ENCODE results near the gene USP49. TPM values are rescaled to one million over a fixed set of nuclear protein-coding genes. Genes with fewer than 3 reads are reported as not detected.

USP49 gene
- total RNA-seq, 1 donor from 2014 or later: 2.4 TPM

DNA sequence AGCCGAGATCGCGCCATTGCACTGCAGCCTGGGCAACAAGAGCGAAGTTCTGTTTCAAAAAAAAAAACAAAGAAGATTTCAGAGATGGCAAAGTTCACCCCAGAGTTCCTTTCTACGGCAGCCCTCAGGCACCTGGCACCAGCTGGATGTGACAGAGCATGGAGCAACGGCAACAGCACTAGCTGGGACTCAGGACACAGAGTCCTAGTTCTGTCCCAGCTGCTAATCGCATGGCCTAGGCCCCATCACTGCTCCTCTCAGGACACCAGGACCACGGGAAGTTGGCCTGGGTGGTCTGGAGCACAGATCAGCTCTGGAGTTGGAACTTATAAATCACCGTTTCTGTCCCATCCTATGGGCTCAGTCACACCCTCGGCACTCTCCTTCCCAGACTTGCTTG lies 149.1 kb downstream of the USP49 start:
- Histone ChIP-seq H3K36me3 (ENCODE audit: control insufficient read depth, insufficient read depth, low read length) (no peaks in the 10 kb centered on the region), H3K4me3 (ENCODE audit: low read depth, low read length) (no peak overlapping the region), H3K27me3 (ENCODE audit: control insufficient read depth, insufficient read depth, low read length) (peaks cover 2% of the 10 kb centered on the region)
- TF ChIP-seq, protein P1, sequence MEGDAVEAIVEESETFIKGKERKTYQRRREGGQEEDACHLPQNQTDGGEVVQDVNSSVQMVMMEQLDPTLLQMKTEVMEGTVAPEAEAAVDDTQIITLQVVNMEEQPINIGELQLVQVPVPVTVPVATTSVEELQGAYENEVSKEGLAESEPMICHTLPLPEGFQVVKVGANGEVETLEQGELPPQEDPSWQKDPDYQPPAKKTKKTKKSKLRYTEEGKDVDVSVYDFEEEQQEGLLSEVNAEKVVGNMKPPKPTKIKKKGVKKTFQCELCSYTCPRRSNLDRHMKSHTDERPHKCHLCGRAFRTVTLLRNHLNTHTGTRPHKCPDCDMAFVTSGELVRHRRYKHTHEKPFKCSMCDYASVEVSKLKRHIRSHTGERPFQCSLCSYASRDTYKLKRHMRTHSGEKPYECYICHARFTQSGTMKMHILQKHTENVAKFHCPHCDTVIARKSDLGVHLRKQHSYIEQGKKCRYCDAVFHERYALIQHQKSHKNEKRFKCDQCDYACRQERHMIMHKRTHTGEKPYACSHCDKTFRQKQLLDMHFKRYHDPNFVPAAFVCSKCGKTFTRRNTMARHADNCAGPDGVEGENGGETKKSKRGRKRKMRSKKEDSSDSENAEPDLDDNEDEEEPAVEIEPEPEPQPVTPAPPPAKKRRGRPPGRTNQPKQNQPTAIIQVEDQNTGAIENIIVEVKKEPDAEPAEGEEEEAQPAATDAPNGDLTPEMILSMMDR (IDR thresholded peaks at IDR 0.05; ENCODE audit: insufficient read depth, low read length, poor library complexity, severe bottlenecking): no peak
- DNase-seq (ENCODE audit: low read depth): no peak

DNA sequence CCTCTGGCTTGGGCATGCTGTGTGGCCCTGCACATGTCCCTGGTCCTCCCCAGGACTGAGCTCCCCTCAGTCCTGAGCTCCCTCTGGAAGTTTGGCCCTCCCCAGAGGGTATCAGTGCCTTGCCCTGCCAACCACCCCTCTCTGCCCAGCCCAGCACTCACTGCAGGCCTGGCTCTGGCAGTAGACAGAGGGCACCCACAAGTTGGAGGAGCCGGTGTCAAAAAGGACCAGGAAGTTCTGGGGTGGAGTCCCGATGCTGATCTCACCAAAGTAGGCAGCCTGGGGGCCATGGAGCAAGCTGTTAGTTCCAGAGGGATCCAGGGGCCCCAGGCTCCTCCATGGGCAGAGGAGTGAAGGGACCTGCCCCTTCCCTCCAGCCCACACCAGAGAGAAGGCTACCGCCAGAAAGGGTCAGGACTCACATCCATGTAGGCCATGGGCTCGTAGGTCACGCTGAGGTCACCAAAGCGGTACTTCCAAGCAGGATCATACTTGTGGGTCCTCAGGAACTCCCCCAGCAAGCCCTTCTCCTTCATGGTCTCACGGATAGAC lies 150.9 kb downstream of the USP49 start:
- no peak overlapping the region for H3K4me3 ChIP-seq (ENCODE audit: low read depth, low read length)
- H3K36me3 ChIP-seq (ENCODE audit: control insufficient read depth, insufficient read depth, low read length): no peaks in the 10 kb centered on the region
- DNase-seq (ENCODE audit: low read depth): no peak
- TF ChIP-seq, protein P1 (IDR thresholded peaks at IDR 0.05; ENCODE audit: insufficient read depth, low read length, poor library complexity, severe bottlenecking): no peak
- peaks cover under 1% of the 10 kb centered on the region for H3K27me3 ChIP-seq (ENCODE audit: control insufficient read depth, insufficient read depth, low read length)

DNA sequence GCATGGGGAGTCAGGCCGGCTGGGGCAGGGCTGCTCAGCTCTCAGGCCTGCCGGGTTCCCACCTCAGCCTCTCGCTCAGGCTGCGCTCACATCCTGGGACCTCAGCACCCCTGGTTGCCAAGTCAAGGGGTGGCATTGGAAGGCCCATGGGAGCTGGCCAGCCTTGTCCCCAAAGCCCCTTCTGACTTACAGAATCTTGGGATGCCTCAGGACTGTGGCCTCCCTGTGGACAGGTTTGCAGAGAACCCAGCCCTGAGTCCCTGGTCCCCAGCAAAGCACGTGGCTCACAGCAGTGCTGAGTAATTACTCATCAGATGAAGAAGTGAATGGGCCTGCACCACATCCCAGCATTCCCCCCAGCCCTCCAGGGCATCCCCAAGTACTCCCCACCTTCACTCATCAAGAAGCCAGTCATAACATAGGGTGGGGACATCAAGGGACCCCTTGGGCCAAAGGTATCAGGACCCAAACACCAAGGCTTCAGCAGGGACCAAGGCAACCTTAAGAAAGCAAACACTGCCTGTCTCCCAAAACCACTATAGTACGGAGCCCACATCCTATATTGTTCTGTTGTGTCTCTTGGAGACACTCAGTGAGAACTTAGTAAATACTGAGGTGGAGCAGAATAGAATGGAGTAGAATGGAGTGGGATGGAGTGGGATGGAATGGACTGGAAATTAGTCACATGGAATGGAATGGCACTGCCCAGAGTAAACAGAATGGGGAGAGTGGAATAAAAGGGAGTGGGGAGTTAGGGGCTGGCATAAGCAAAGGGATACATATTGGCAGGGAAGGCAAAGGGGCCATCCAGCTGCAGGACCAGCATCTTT lies 151.6 kb downstream of the USP49 start:
- TF ChIP-seq, protein P1 (IDR thresholded peaks at IDR 0.05; ENCODE audit: insufficient read depth, low read length, poor library complexity, severe bottlenecking): no peak
- Histone ChIP-seq H3K36me3 (ENCODE audit: control insufficient read depth, insufficient read depth, low read length) (no peaks in the 10 kb centered on the region), H3K4me3 (ENCODE audit: low read depth, low read length) (no peak overlapping the region), H3K27me3 (ENCODE audit: control insufficient read depth, insufficient read depth, low read length) (no peaks in the 10 kb centered on the region)
- DNase-seq (ENCODE audit: low read depth): no peak

DNA sequence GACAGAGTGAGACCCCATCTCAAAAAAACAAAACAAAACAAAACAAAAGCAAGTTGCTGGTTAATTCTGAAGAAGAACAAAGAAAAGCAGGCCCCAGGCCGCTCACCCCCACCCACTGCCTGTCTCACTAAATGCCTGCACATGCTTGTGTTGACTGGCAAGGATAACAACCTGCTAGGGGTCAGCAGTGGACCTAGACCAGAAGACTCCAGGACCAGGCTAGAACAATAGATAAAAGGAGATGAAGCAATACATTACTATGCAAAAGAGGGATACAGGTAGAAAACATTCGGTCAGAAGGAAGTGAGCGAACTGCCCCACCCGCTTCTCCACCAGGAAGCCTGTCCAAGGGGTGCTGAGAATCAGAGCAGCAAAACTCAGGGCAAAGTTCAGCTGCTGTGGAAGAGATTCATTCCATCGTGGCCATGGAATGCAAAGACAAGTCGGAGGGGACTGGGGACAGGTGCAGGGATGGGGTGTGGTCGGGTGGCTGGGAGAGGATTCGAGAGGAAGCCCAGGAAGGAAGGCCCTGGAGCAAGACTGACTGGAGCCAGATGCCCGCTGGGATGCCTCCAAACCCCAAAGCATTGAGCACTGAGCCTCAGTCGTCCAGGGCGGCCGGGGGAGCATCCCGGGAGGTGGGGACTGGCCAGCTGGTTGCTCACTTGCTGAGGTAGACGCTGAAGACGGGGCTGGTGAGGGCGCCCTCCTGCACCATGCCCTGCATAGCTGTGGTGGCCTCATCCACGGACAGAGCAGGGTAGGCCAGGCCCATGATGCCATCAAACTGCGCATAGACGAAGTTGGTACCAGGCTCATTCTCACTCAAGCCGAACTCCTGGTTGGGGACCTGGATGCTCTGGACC lies 153.3 kb downstream of the USP49 start:
- Histone ChIP-seq H3K36me3 (ENCODE audit: control insufficient read depth, insufficient read depth, low read length) (no peaks in the 10 kb centered on the region), H3K4me3 (ENCODE audit: low read depth, low read length) (no peak overlapping the region), H3K27me3 (ENCODE audit: control insufficient read depth, insufficient read depth, low read length) (peaks cover 3% of the 10 kb centered on the region)
- TF ChIP-seq, protein P1 (IDR thresholded peaks at IDR 0.05; ENCODE audit: insufficient read depth, low read length, poor library complexity, severe bottlenecking): no peak
- no peak for DNase-seq (ENCODE audit: low read depth)

DNA sequence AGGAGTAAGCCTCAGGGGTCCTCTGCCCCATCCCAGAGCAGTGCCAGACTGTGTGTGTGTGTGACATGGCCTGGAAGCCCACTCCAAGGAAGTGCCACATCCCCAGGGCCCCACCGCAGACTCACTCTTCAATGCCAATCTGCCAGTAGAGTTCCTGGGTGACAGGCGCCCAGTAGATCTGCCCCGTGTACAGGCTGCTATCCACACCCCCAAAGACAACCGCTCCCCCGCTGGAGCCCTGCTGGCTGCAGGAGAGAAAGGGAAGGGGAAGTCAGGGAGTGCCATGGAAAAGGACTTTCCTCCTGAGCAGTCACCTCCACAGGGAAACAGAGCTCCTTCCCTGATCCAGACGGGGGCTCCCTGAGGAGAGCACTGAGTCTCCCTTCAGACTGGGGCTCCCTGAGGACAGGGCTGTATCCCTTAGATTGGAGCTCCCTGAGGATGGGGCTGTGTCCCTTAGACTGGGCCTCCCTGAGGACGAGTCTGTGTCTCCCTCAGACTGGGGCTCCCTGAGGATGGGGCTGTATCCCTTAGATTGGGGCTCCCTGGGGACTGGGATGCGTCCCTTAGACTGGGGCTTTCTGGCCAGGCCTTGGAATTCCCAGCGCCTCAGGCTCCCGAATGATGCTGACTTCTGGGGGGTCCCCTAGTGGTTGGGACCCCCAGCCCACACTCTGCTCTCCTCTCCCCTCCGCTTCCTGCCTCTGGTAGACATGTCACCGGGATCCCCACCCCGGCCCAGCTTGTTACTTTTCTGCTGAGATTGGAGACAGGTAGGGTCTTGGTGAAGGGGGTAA lies 154.6 kb downstream of the USP49 start:
- TF ChIP-seq, protein P1 (IDR thresholded peaks at IDR 0.05; ENCODE audit: insufficient read depth, low read length, poor library complexity, severe bottlenecking): no peak
- no peak for DNase-seq (ENCODE audit: low read depth)
- Histone ChIP-seq H3K36me3 (ENCODE audit: control insufficient read depth, insufficient read depth, low read length) (no peaks in the 10 kb centered on the region), H3K27me3 (ENCODE audit: control insufficient read depth, insufficient read depth, low read length) (peaks cover 5% of the 10 kb centered on the region), H3K4me3 (ENCODE audit: low read depth, low read length) (no peak overlapping the region)

Data from kidney epithelial cell (primary cell).